NCI-H82 treated with DMSO at 0.1 percent for 48 hours (cell line): ENCODE results near the gene PPP1R27.

Experiments used
- DNase-seq: peaks from one replicate; lab custom pipeline; 2025; ENCODE audit not compliant: unreplicated experiment; lab: John Stamatoyannopoulos, UW

Gene PPP1R27, protein sequence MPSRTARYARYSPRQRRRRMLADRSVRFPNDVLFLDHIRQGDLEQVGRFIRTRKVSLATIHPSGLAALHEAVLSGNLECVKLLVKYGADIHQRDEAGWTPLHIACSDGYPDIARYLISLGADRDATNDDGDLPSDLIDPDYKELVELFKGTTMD

DNA sequence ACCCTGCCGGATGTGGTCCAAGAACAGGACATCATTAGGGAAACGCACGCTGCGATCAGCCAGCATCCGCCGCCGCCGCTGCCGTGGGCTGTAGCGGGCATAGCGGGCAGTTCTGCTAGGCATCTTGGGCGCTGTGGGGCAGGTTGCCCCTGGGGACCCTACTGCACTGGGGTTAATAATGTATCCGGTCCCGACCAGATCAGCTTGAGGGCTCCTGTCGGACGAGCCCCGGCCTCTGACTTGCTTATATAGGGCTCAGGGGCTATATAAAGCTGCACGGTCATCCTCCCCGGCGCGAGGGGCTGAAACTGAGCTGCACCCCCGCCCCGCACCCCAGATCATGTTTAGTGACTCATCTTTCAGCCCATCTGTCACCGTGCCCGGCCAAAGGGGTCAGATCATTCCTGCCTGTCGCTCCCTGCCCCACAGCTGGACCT lies at the start of gene PPP1R27:
TSS of gene PPP1R27 (minus strand) at position 220 of the 437 bp plus-strand sequence. CDS start at position 123, 97 bp downstream.
- DNase-seq = no peak

DNA sequence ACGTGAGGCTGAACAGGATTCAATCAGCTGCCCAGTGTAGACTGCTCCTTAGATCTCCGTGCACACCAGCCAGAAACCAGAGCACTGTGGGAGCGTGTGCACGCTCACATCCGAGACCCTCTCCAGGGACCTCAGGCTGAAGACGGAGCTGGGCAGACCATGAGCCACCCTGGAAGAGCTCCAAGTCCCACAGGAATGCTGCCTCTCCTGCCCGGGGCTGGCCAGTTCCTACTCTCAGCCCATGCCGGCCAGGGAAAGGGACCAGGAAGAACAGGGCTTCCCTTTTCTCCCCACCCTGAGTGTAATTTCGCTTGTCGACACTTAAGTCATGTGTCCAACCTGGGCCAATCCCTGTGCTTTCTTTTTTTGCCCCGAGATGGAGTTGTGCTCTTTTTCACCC lies 49.7 kb upstream of the PPP1R27 start:
- DNase-seq = no peak

DNA sequence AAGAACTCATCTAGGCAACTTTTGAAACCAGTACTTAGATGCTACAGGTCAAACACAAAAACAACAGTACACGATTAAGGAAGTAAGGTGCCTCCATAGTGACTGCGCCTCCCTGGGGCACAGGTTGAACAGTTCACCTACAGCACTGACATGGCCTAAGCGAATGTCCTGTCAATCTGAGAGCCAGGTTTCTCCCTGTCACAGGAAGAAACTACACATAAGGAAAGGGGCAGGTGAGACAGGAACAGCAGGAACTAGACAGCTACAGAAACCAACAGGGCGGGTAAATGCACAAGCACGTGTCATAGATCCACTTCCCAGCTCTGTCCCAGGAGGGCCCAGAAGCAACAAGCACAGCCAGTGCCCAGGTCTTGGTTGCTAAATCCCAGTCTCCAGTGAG lies 44.3 kb upstream of the PPP1R27 start:
- no peak for DNase-seq

DNA sequence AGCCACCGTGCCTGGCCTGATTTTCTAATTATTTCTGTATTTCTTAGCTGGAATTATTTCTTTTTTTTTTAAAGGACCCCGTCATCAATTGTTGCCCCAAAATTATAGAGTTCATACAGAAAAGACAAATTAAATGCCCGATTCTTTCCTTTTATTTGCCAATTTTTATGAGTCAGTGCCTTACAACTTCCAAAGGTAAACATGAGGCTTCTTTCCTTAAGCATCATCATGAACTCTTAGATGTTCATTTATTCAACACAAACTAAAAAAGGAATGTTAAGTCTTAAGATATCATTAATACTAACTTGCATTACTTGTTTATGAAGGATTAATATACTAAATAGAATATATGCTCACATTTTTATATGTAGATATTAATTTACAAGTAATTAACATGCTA lies 43.4 kb upstream of the PPP1R27 start:
- DNase-seq = no peak

DNA sequence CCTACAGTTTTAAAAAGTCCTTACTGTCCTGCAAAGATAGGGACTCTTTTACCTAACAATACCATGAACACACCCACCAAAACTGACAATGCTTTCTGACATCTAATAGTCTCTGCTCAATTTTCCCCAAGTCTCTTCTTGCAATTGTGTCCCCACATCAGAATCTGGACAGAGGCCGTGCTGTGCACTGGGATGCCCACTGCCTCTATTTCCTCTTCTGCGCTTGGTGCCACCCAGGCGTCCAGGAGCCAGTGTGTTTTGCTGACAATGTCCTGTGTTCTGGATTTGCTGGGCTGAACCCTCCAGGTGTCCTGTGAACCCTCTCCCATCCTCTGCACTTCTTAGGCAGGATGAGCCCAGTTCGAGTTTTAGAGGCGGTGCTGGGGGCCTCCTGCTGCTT lies 42.7 kb upstream of the PPP1R27 start:
- DNase-seq = no peak

DNA sequence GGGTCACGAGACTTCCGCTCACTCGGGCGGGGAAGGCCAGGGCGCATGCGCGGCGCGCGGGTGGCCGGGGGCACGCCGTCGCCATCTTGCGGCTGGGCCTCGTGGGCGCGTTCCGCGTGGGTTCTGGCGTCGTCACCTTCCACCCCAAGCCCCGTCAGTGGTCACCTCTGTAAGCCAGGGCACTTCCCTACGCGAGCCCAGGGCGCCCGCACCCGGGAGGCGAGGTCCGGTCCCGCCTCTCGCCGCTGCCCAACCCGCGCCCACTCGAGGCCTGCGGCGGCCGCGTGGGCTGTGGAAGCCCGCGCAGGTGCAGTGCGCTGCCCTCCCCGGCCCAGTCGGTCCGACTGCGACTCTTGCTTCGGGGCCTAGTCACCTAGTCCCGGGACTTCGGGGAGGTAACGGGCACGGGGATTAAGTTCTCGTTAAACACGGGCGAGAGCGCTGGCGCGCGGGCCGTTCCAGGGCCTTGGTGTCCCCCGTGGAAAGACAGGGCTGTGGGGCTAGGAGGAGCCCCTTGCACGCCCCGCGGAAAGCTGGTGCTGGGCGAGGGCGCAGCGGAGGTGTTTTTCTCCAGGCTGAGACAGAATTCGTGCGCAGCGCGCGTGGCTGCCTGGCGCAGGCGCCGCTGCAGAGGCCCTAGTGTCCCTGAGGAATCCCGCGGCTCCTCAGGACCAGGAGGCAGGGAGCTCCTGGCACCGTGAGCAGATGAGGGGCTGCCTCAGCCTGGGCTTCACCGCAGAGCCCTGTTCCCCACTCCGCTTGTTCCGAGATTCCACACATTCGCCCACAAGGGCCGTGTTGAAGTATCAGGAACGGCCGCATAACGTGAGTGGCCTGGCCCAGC lies 36.8 kb upstream of the PPP1R27 start:
- DNase-seq = no peak

DNA sequence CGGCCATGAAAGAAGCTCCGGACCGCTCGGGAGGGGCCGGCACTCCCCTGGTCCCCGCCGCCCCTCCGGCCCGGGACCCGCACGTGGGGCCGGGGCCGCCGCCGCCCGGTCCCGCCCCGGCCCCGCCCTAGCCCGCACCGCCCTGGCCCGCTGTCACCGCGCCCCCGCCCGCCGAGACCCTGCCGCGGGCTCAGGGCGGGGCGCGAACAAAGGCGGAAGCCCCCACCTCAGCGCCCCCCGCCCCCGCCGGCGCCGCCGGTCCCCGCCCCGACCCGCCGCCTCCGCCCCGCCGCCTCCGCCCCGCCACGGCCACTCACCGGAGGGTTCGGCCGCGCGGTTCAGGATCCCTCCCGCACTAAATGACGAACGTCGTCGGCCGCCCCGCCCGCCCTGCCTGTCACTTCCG lies 36.1 kb upstream of the PPP1R27 start, which contains the start of gene ARHGDIA:
TSS of gene ARHGDIA (minus strand) at position 357 of the 406 bp plus-strand sequence. CDS start 1,407 bp downstream, outside the sequence.
- no peak for DNase-seq

DNA sequence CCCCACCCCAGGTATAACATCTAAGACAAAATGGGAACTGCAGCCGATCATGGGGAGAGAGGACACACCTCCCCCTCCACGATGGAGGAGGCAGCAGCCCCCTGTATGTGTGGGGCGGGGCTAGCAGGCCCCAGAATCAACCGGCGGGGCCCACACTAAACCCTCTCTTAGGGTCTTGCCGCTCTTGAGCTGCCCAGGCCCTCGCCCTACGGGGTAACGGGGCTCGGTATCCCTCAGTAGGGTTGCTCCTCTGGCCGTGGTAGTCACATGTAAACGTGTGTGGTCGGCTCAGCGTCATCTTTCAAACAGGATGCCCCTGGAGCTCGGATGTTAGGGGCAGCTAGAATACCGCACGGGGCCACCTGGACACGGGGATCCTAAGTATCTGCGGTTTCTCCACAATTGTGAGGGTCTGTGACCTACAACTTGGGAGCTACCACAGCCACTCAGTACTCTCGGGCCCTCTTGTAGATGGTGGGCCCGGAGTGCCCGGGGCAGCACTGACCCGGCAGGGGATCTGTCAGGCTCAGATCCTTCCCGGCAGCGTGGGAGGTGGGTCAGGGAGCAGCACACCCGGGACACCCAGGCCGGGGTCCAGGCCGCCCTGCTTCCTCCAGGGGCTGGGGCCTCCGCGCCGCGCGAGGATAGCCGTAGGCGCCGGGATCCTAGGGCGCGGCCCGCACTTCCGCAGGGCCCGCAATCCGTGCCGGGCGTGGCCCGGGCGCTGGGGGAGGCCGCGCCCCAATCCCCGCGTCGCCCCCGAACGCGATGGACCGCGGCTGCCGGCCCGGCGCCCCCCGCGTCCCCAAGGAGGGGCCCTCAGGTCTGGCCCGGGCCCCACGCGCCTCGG lies 35.5 kb upstream of the PPP1R27 start:
- no peak for DNase-seq

DNA sequence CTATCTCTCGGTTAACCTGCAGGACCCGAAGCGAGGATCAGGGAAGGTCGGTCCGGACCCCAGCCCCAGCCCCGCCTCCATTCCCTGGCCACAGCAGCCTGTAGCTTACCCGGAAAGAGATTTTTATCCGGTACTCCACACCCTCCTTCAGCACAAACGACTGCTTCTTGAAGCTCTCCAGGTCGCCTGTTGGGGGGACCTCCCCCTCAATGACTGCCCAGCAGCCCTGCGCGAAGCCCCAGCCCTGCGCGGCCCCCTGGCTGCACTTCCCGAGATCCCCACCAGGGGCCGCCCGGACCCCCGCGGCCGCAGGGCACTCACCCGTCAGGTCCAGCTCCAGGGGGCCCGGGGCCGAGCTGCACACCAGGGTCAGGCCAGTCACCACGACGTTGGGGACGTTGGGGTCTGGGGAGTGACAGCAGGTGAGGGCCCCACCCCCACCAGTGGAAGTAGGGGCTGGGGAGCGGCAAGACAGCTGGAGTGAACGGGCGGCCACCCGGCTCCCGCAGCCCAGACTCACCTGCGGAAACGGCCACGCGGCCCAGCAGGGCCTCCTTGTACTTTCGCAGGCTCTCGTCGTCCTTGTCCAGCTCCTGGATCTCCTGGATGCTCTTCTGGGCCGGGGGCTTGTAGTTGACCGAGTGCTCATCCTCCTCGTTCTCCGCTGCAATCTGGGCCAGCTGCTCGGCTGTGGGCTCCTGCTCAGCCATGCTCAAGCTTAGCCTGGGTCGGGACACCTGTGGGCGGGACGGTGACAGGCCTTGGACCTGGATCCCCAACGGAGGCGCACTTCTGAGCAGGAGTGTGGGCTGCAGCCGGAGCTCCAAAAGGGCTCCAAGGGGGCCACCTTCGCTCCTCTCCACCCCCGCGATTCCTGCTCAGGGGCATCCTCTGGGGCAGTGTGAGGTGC lies 34.6 kb upstream of the PPP1R27 start:
- no peak for DNase-seq

DNA sequence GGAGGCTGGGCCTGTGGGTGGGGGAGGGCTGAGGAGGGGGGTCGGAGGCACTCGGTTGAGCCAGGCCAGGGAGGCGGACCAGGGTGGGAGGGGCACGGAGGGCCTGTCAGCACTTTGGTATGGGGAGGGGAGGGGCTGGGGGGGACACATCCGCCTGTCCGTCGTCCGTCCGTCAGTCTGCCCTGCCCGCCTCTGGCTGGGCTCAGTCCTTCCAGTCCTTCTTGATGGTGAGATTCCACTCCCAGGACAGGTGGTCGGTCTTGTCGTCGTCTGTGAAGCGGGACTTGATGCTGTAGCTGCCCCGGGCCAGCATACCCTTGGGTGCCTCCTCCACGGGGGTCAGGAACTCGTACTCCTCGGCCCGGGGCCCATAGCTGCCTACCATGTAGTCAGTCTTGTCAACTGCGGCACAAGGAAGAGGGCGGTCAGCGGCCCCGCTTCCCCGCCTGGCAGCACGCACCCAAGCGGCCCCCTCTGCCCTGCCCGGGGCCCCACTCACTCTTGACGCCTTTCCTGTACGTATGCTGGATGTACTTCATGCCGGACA lies 33.9 kb upstream of the PPP1R27 start:
- DNase-seq = no peak

DNA sequence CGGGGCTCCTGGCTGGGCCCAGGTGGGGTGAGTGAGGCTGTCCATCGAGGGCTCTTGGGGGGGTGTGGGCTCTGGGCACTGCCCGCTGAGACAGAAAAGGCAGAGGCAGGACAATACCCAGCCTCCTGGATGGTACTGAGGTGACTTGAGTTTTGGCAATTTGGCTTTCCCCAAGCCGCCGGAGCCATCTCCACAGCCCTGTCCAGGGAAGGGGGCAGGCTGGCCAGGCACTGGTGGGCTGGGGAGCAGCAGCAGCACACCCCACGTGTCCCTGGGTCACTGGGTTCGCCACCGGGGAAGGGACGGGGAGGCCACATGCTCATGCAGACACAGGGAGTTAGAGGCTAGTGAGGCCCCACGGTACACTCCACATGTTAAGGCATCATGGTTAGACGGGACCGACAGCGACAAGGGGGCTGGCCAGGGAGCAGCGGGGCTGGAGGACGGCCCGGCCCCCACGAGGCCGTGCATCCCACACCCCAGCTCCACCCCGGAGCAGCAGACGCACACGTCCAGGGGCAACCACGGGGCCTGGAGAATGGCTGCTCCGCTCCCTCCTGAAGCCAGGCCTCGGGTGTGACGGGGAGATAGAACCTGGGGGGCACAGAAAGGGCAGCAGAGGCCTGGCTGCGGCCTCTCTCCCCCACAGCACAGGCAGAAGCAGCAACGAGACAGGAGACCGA lies 33.3 kb upstream of the PPP1R27 start:
- DNase-seq = no peak

DNA sequence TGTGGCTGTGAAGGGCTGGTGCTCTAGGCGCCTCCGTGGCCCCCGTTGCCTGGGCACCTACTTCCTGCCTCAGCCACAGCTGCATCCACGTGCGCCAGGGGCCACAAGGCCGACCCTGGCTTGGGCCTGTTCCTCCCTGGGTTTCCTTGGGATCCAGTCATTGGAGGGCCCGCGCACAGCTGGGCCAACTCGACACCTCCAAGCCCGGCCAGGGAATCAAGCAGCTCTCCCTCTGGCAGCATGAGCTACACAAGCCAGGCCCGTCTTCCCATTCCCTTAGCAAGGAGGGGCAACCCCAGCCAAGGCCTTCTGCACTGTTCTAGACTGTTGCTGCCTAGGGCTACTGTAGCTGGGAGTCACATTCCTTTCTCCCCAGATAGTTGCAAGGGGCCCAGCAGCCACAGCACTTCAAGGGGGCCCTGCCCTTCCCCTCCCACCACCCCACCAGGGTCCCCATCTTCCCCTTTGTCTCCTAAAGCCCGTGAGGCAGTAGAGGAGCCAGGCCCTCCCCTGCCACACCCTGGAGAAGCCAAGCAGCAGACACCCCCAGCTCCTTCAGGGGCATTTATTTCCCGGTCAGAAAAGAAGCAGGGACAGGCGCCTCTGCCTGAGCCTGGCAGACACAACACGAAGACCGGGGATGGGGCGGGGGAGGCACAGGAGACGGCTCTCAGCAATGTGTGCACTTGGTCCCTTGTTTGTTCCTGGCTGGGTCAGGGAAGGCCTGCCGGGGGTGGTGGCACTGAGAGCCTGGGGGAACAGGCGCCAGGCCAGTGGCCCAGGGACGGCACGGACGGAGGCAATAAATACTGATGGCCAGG lies 32.5 kb upstream of the PPP1R27 start:
- no peak for DNase-seq

DNA sequence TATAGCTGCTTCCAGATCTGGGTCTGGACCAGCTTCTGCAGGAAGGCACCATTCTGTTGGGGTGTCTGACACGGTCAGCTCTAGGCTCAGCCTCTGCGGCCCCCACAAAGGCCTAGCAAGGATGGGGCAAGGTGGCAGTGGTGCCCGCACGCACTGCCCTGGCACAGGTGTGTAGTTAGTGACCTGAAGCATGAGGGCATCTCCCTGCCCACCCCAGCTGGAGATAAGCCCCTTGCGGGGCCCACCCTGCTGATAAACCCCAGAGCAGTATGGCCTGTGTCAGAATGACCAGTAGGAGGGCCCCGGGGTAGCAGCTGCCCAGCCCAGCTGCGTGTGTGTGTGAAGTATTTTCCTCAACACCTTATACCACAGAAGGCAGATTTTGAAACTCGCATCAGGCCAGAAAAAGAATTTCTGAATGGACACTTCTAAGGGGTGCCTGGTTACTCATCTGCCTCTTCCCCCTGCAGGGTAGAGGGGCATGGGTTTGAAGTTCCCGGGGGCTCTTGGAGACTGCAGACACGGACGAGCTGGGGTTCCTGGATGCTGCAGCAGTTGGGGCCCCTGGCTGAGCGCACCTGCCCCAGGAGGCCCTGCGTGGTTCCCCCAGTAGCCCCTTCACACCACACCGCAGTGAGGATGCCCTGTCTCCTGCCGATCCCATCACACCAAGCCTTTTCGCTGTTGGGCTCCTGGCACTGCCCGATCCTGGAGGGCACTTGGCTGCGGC lies 31.8 kb upstream of the PPP1R27 start:
- DNase-seq = no peak

DNA sequence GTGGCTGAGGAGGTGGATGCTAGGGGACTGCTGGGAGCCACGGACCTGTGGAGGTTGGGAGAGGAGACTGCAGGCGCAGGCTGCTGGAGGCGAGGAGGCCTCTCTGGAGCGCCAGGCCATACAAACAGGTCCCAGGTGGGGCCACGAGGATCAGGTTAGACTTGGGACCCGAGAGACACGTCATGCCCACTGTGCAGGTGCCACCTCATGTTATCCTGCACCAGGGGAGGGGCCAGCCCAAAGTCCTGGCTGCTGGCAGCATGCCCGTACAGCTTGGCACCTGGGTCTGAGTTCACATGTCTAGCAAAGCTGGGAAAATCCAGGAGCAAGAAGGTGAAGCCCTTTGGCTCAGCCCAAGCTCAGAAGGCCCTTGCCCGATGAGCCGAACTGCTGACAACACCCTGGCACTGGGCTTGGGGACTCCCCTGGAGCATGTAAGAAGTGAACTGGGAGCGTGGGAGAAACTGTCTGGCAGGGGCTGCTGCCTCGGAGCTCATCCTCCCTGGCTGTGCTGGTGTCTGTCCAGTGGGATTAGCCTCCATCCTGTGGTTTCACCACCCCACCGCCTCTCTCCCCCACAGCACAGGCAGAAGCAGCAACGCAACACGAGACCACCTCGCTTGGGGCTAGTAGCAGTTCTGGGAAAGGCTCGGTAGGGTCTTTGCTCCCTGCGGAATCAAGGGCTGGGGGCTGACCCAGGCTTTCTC lies 31.0 kb upstream of the PPP1R27 start:
- no peak for DNase-seq

DNA sequence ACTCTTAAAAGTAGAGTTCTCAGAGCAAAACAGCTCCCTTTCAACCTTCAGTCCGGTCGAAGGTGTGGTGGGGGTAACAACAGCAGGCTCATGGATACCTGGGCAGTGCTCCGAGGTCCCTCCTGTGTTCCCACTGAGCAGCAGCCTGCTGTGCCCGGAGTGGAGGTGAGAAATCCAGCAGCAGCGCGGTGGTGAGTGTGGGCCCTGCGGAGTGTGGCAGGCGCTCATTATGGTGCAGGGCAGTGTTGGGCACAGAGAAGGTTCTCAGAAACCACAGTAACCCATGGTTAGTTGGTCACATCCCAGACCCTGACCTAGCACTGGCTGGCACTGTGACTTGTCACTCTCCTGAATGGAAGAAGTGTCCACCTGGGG lies 30.5 kb upstream of the PPP1R27 start:
- no peak for DNase-seq

DNA sequence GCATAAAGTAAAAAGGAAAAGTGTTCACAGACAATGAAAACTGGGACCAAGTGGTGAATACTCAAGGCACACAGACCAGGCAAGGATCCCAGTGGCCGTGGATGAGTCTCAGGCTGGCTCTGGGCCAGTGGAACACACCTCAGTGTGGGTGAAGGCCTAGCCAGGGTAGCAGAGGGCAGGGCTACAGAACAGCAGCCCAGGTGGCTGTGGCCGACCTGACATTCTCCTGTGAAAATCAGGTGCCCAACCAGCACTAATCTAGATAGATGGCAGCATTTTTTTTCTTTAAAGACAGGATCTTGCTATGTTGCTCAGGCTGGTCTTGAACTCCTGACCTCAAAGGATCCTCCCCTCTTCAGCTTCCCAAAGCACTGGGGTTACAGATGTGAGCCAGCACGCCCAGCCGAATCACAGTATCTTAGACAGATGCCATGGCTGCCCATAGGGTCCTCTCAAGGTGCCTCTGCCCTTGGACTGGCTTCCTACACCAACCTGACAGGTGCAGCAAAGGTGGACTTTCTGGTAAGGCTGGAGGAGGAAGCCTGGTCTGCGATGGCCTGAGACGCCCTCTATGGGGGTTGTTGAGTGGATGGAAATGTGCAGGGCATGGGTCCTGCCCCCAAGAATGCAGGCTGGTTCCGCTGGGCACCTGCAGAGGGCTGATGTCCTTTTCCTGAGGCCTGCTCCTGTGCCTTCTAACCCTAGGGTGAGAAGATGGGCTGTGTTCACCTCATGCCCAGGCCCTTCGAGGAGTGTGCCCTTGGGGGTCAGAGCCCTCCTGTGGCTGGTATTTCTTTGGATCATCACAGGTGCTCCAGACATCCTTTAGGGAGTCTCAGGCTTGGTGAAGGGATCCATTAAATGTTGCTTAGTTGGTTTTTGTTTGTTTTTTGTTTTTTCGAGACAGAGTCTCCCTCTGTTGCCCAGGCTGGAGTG lies 29.3 kb upstream of the PPP1R27 start:
- DNase-seq = no peak
